Thoracic aorta (tissue), 2 donors: ENCODE measurements around the gene IFIT5. TPM values are rescaled to one million over a fixed set of nuclear protein-coding genes. Genes with fewer than 3 reads are reported as not detected.

Experiments
- ATAC-seq: fragments of 150-250 bp; one replicate; pipeline ENCODE4 v1.8.0; 2017; ENCODE audit warnings: low read depth; ENCODE audit not compliant: insufficient number of reproducible peaks, low FRiP score
- DNase-seq: peaks from one replicate; pipeline ENCODE4 v3.0.0-alpha.2; 2020; ENCODE audit warnings: low spot score
- H3K27ac ChIP-seq, 2 donors: fragments of 200-600 bp; sonication (generic); 1 replicate in 1 of 2; 2 replicates in 1 of 2; pipeline ENCODE4 v1.5.1; 2016; ENCODE audit warnings: mild to moderate bottlenecking in 2 of 2, moderate library complexity in 2 of 2
- H3K27me3 ChIP-seq: fragments of 200-600 bp; sonication (generic); replicated peaks from 2 replicates; pipeline ENCODE4 v1.6.0; 2016; ENCODE audit warnings: mild to moderate bottlenecking; ENCODE audit not compliant: insufficient read depth
- H3K36me3 ChIP-seq: fragments of 200-600 bp; sonication (generic); one replicate; pipeline ENCODE4 v1.5.1; 2016
- H3K4me1 ChIP-seq, 2 donors: fragments of 200-600 bp; sonication (generic); 1 replicate in 1 of 2; 2 replicates in 1 of 2; pipeline versions ENCODE4 v1.5.1 to v1.6.0; 2016; ENCODE audit warnings: low read depth in 2 of 2, mild to moderate bottlenecking in 1 of 2; ENCODE audit not compliant: control insufficient read depth in 1 of 2
- H3K4me3 ChIP-seq: fragments of 200-600 bp; sonication (generic); 2 replicates; pipeline ENCODE4 v1.5.1; 2016; ENCODE audit warnings: mild to moderate bottlenecking
- H3K9me3 ChIP-seq: fragments of 200-600 bp; sonication (generic); 2 replicates; pipeline ENCODE4 v1.5.1; 2016
- total RNA-seq, 2 donors: library from RNA; depleted of rRNA; stranded (reverse); fragments of >200 nt; gene quantifications; one replicate each; pipeline versions ENCODE4 v1.1.0 to v1.2.3, GENCODE V29; 2016
- TF ChIP-seq, protein P1 (sequence below): fragments of 200-600 bp; sonication (generic); IDR thresholded peaks from one replicate; pipeline ENCODE4 v1.5.1; 2019; ENCODE audit warnings: antibody characterized with exemption

The IFIT5 gene
- total RNA-seq, 2 donors from 2014 or later = 19.5 to 24.8 TPM

DNA sequence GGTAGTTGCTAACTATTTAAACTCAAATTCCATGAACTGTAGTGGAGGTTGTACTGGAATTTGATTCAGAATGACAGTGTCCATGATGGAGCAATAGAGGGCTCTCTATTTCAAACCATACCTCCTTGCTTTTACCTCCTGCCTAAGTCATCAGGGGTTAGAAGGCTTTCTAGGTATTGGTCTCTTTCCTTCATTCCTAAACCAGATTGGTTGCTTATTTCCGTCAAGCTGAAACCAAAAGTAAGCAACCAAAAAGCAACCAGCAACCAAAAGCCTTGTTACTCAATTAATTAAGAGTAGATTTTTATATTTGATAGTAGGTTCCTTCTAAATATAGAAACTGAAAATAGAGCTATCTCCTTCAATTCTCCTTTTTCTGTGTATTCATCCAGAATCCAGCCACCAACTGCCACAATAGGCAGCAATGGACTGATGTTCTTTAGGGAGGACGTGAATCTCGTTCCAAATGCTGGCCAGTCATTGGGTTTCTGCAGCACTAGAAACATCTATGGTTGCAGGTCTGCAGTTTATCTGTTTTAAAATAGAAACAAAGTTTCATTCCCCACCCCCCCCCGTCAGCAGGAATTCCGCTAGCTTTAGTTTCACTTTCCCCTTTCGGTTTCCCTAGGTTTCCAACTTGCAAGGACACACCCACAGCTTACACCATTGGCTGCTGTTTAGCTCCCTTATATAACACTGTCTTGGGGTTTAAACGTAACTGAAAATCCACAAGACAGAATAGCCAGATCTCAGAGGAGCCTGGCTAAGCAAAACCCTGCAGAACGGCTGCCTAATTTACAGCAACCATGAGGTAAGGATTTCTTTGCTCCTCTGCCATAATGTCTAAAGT lies 22.2 kb upstream of the IFIT5 start, which contains the start of gene IFIT1:
IFIT1 (plus strand) TSS at position 717 of the 850 bp plus-strand sequence; CDS start at position 807, 90 bp downstream.
- Histone ChIP-seq H3K27ac (peak within 1 kb of the TSS; percentile 69 to 81), H3K9me3 (no peaks in the 10 kb centered on the region), H3K36me3 (no peaks in the 10 kb centered on the region), H3K4me1 (peaks cover 10 to 27% of the 10 kb centered on the region in 2 donors), H3K4me3 (peak within 1 kb of the TSS; percentile 88), H3K27me3 (no peaks in the 10 kb centered on the region)
- TF ChIP-seq, protein P1, sequence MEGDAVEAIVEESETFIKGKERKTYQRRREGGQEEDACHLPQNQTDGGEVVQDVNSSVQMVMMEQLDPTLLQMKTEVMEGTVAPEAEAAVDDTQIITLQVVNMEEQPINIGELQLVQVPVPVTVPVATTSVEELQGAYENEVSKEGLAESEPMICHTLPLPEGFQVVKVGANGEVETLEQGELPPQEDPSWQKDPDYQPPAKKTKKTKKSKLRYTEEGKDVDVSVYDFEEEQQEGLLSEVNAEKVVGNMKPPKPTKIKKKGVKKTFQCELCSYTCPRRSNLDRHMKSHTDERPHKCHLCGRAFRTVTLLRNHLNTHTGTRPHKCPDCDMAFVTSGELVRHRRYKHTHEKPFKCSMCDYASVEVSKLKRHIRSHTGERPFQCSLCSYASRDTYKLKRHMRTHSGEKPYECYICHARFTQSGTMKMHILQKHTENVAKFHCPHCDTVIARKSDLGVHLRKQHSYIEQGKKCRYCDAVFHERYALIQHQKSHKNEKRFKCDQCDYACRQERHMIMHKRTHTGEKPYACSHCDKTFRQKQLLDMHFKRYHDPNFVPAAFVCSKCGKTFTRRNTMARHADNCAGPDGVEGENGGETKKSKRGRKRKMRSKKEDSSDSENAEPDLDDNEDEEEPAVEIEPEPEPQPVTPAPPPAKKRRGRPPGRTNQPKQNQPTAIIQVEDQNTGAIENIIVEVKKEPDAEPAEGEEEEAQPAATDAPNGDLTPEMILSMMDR = no peak
- peak; percentile 86 for ATAC-seq
- peak; percentile 31 for DNase-seq

DNA sequence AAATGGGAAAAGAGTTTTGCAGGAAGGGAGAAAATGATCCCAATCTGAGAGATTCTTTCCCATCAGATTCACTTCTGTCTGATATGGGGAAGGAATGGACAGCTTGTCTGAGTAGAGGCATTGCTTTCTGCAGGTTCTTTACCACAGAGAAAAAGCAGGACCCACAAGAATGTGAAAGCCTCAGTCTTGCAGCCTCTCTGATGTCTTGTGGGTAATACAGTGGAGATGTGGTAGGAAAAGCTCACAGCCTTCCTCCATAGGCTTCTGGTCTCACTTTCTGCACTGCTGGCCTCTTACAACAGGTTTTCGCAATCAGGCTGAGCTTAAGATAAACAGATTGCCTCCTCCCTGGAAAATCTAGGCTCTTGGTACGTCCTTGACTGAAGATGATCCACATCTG lies 21.4 kb upstream of the IFIT5 start:
- Histone ChIP-seq H3K4me1 (peaks cover 10 to 27% of the 10 kb centered on the region in 2 donors), H3K36me3 (no peaks in the 10 kb centered on the region), H3K27ac (peak overlapping the region; percentile 69 to 81), H3K9me3 (no peaks in the 10 kb centered on the region), H3K27me3 (no peaks in the 10 kb centered on the region), H3K4me3 (peak overlapping the region; percentile 88)
- TF ChIP-seq, protein P1 = no peak
- ATAC-seq (no peak), DNase-seq (no peak)

DNA sequence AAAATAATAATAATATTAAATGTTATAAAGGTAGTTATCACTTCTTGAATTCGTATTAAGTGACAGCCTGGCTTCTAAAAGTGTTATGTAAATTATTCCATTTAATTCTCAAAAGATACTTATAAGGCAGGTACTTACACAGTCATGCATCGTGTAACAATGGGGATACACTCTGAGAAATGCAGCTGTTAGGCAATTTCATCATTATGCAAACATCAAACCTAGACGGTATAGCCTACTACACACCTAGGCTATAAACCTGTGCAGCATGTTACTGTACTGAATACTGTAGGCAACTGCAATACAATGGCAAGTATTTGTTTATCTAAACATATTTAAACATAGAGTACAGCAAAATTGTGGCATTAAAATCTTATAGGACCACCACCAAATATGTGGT lies 20.5 kb upstream of the IFIT5 start:
- Histone ChIP-seq H3K27me3 (no peaks in the 10 kb centered on the region), H3K4me3 (peak overlapping the region; percentile 21), H3K27ac (no peak overlapping the region), H3K36me3 (no peaks in the 10 kb centered on the region), H3K9me3 (no peaks in the 10 kb centered on the region), H3K4me1 (peaks cover 10 to 27% of the 10 kb centered on the region in 2 donors)
- DNase-seq (no peak), ATAC-seq (no peak)
- TF ChIP-seq, protein P1 = no peak

- Histone ChIP-seq H3K27me3 (no peaks in the 10 kb centered on the region), H3K4me1 (peaks cover 10 to 27% of the 10 kb centered on the region in 2 donors), H3K4me3 (no peak overlapping the region), H3K9me3 (no peaks in the 10 kb centered on the region), H3K36me3 (no peaks in the 10 kb centered on the region), H3K27ac (no peak overlapping the region)
- no peak for ATAC-seq
- no peak for DNase-seq
- TF ChIP-seq, protein P1 = no peak
These were observed 19.2 kb upstream of the IFIT5 start for GRCh38 chr10:89395141-89395540.

- H3K36me3 ChIP-seq = peaks cover 5% of the 10 kb centered on the region
- no peak for ATAC-seq
- peaks cover 4 to 22% of the 10 kb centered on the region in 2 donors for H3K4me1 ChIP-seq
- H3K9me3 ChIP-seq = no peaks in the 10 kb centered on the region
- no peak overlapping the region for H3K27ac ChIP-seq
- no peak overlapping the region for H3K4me3 ChIP-seq
- no peak for DNase-seq
- no peaks in the 10 kb centered on the region for H3K27me3 ChIP-seq
- TF ChIP-seq, protein P1 = no peak
These were observed 16.2 kb upstream of the IFIT5 start for GRCh38 chr10:89398003-89398749.
